ENCODE measurements around the gene SUFU. TPM values are rescaled to one million over a fixed set of nuclear protein-coding genes. Genes with fewer than 3 reads are reported as not detected.

Gene SUFU
- total and polyA plus RNA-seq, 2 of the 8 experiments (the other 6 are each of a cell fraction or from before 2014, with no cell fraction given): 7.0 to 10.8 TPM

DNA sequence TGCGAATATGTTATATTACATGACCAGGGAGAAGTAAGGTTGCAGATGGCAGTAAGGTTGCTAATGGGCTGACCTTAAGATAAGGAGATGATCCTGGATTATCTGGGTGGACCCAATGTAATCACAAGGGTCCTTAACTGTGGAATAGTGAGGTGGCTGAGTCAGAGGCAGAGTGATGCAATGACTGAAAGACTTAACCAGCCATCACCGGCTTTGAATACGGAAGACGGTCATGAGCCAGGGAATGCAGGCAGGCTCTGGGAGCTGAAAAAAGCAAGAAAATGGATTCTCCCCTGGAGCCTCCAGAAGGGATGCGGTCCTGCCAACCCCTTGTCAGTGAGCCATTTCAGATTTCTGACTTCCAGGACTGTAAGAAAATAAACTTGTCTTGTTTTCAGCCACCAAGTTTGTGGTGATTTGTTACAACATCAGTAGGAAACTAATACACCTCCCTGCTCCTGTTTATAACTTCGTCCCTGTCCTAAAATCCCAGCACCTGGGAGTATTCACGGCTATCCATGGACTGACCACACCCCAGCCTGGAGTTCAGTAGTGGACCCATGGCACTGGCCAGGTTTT is 47.8 kb upstream of the SUFU start (continued):
- no peak for TF ChIP-seq CBX5 (IDR thresholded peaks at IDR 0.05; ENCODE audit: low read depth, low read length)
- TF ChIP-seq SRF (IDR thresholded peaks at IDR 0.05; ENCODE audit: low read depth, low read length): no peak
- TF ChIP-seq YY1 (IDR thresholded peaks at IDR 0.05; ENCODE audit: low read depth, low read length): no peak
- no peak for TF ChIP-seq EGR1 (IDR thresholded peaks at IDR 0.05; ENCODE audit: borderline replicate concordance, low read depth, low read length)
- no peak for TF ChIP-seq SUZ12 (IDR thresholded peaks at IDR 0.05; ENCODE audit: low read length)

Data from H1 (cell line).